Fibroblast of lung (primary cell): Measurements from ENCODE around the gene C3orf38.

ENCODE experiments used
- EZH2 ChIP-seq: IDR thresholded peaks from 2 replicates; pipeline ENCODE4 v1.5.1; 2012; ENCODE audit warnings: low read length, control low read depth, mild to moderate bottlenecking; ENCODE audit errors: missing control alignments
- TF ChIP-seq, protein P1 (sequence below), 2 donors: IDR thresholded peaks in 1 of 2; conservative IDR thresholded peaks in 1 of 2; 1 replicate in 1 of 2; 2 replicates in 1 of 2; pipeline ENCODE4 v1.5.1; 2011 to 2012; ENCODE audit warnings: low read length in 2 of 2, control low read depth in 1 of 2, inconsistent platforms in 1 of 2, low read depth in 1 of 2, mild to moderate bottlenecking in 1 of 2

GRCh38 chr3:88133711-88134263, 16.0 kb upstream of the C3orf38 start:
- TF ChIP-seq, protein P1, sequence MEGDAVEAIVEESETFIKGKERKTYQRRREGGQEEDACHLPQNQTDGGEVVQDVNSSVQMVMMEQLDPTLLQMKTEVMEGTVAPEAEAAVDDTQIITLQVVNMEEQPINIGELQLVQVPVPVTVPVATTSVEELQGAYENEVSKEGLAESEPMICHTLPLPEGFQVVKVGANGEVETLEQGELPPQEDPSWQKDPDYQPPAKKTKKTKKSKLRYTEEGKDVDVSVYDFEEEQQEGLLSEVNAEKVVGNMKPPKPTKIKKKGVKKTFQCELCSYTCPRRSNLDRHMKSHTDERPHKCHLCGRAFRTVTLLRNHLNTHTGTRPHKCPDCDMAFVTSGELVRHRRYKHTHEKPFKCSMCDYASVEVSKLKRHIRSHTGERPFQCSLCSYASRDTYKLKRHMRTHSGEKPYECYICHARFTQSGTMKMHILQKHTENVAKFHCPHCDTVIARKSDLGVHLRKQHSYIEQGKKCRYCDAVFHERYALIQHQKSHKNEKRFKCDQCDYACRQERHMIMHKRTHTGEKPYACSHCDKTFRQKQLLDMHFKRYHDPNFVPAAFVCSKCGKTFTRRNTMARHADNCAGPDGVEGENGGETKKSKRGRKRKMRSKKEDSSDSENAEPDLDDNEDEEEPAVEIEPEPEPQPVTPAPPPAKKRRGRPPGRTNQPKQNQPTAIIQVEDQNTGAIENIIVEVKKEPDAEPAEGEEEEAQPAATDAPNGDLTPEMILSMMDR (conservative IDR thresholded peaks at IDR 0.05 in 1 of 2, IDR thresholded peaks at IDR 0.05 in 1 of 2; ENCODE audit: low read depth in 1 of 2, low read length in 2 of 2): no peak
- TF ChIP-seq EZH2: no peak
